ENCODE results near the gene JSRP1.

- no peak for TF ChIP-seq POLR2A (IDR thresholded peaks at IDR 0.05)
- TF ChIP-seq, protein P1, sequence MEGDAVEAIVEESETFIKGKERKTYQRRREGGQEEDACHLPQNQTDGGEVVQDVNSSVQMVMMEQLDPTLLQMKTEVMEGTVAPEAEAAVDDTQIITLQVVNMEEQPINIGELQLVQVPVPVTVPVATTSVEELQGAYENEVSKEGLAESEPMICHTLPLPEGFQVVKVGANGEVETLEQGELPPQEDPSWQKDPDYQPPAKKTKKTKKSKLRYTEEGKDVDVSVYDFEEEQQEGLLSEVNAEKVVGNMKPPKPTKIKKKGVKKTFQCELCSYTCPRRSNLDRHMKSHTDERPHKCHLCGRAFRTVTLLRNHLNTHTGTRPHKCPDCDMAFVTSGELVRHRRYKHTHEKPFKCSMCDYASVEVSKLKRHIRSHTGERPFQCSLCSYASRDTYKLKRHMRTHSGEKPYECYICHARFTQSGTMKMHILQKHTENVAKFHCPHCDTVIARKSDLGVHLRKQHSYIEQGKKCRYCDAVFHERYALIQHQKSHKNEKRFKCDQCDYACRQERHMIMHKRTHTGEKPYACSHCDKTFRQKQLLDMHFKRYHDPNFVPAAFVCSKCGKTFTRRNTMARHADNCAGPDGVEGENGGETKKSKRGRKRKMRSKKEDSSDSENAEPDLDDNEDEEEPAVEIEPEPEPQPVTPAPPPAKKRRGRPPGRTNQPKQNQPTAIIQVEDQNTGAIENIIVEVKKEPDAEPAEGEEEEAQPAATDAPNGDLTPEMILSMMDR (IDR thresholded peaks at IDR 0.05), result no peak
Observed at GRCh38 chr19:2213799-2214198, 42.4 kb downstream of the JSRP1 start.
